ENCODE measurements around the gene GPC5.
"Not testable (repeated sequence)": the region's sequence is repeated elsewhere in the genome, so short reads cannot be mapped to it uniquely, and the experiment has no call there.

GPC5 gene

GRCh38 chr13:92444244-92444643 is 1045.8 kb downstream of the GPC5 start:
- TF ChIP-seq ZNF274 (IDR thresholded peaks at IDR 0.05; ENCODE audit: low read depth, low read length), result no peak
- H3K4me3 ChIP-seq (ENCODE audit: low read length), result no peak overlapping the region

GRCh38 chr13:92451060-92451459 is 1052.6 kb downstream of the GPC5 start:
- TF ChIP-seq ZNF274 (IDR thresholded peaks at IDR 0.05; ENCODE audit: low read depth, low read length), result no peak
- H3K4me3 ChIP-seq (ENCODE audit: low read length), result no peak overlapping the region

- TF ChIP-seq ZNF274 (IDR thresholded peaks at IDR 0.05; ENCODE audit: low read depth, low read length), result no peak
- H3K4me3 ChIP-seq (ENCODE audit: low read length), result no peak overlapping the region
Observed at GRCh38 chr13:92452840-92453239, 1054.4 kb downstream of the GPC5 start.

GRCh38 chr13:92459306-92459705 is 1060.9 kb downstream of the GPC5 start:
- H3K4me3 ChIP-seq (ENCODE audit: low read length), result no peak overlapping the region
- TF ChIP-seq ZNF274 (IDR thresholded peaks at IDR 0.05; ENCODE audit: low read depth, low read length), result no peak

GRCh38 chr13:92460479-92460878 is 1062.1 kb downstream of the GPC5 start:
- no peak overlapping the region for H3K4me3 ChIP-seq (ENCODE audit: low read length)
- no peak for TF ChIP-seq ZNF274 (IDR thresholded peaks at IDR 0.05; ENCODE audit: low read depth, low read length)

GRCh38 chr13:92461402-92461801 is 1063.0 kb downstream of the GPC5 start:
- TF ChIP-seq ZNF274 (IDR thresholded peaks at IDR 0.05; ENCODE audit: low read depth, low read length), result no peak
- H3K4me3 ChIP-seq (ENCODE audit: low read length), result no peak overlapping the region

- no peak overlapping the region for H3K4me3 ChIP-seq (ENCODE audit: low read length)
- TF ChIP-seq ZNF274 (IDR thresholded peaks at IDR 0.05; ENCODE audit: low read depth, low read length), result no peak
Observed at GRCh38 chr13:92461831-92462230, 1063.4 kb downstream of the GPC5 start.

GRCh38 chr13:92463134-92463533 is 1064.7 kb downstream of the GPC5 start:
- no peak for TF ChIP-seq ZNF274 (IDR thresholded peaks at IDR 0.05; ENCODE audit: low read depth, low read length)
- H3K4me3 ChIP-seq (ENCODE audit: low read length), result no peak overlapping the region

- no peak for TF ChIP-seq ZNF274 (IDR thresholded peaks at IDR 0.05; ENCODE audit: low read depth, low read length)
Observed at GRCh38 chr13:92473765-92474475, 1075.5 kb downstream of the GPC5 start.

GRCh38 chr13:92480387-92480786 is 1082.0 kb downstream of the GPC5 start:
- no peak overlapping the region for H3K4me3 ChIP-seq (ENCODE audit: low read length)
- no peak for TF ChIP-seq ZNF274 (IDR thresholded peaks at IDR 0.05; ENCODE audit: low read depth, low read length)

More at GRCh38 chr13:92473765-92474475, 1075.5 kb downstream of the GPC5 start:
- no peak overlapping the region for H3K4me3 ChIP-seq (ENCODE audit: low read length)

- not testable (repeated sequence) for H3K4me3 ChIP-seq (ENCODE audit: low read length)
Observed at GRCh38 chr13:92482790-92483189, 1084.4 kb downstream of the GPC5 start.

- H3K4me3 ChIP-seq (ENCODE audit: low read length), result no peak overlapping the region
- TF ChIP-seq ZNF274 (IDR thresholded peaks at IDR 0.05; ENCODE audit: low read depth, low read length), result no peak
Observed at GRCh38 chr13:92483894-92484293, 1085.5 kb downstream of the GPC5 start.

- no peak overlapping the region for H3K4me3 ChIP-seq (ENCODE audit: low read length)
- no peak for TF ChIP-seq ZNF274 (IDR thresholded peaks at IDR 0.05; ENCODE audit: low read depth, low read length)
Observed at GRCh38 chr13:92487238-92487637, 1088.8 kb downstream of the GPC5 start.

- H3K4me3 ChIP-seq (ENCODE audit: low read length), result no peak overlapping the region
- no peak for TF ChIP-seq ZNF274 (IDR thresholded peaks at IDR 0.05; ENCODE audit: low read depth, low read length)
Observed at GRCh38 chr13:92488249-92488852, 1089.9 kb downstream of the GPC5 start.

GRCh38 chr13:92491839-92492238 is 1093.4 kb downstream of the GPC5 start:
- no peak for TF ChIP-seq ZNF274 (IDR thresholded peaks at IDR 0.05; ENCODE audit: low read depth, low read length)
- H3K4me3 ChIP-seq (ENCODE audit: low read length), result no peak overlapping the region

- TF ChIP-seq ZNF274 (IDR thresholded peaks at IDR 0.05; ENCODE audit: low read depth, low read length), result no peak
- H3K4me3 ChIP-seq (ENCODE audit: low read length), result no peak overlapping the region
Observed at GRCh38 chr13:92494915-92495314, 1096.5 kb downstream of the GPC5 start.

Data from GM08714 (cell line).